T1000 (cell line): ENCODE results near the gene SYNE3.

ENCODE experiments used
- DNase-seq: peaks from one replicate; lab custom pipeline; 2025; ENCODE audit warnings: mixed read lengths; lab: John Stamatoyannopoulos, UW

SYNE3 gene

DNA sequence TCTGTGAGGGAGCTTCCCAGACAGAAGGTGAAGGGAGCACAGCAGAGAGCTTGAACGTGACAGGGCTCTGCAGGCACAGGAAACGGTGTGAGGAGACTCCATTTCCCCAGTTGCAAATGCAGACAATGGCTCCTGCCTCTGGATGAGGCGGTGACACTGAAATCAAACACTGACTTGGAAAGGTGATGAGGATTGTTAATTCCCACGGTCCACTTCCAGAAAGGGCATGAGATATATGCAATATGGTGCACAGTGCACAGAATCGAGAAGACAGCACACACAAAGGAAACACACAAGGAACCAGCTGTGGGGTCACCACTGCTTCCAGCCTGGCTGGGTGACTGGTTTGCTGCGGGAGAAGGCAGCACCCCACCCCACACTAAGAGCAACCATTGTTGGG, 42.0 kb downstream of the SYNE3 start:
- no peak for DNase-seq

DNA sequence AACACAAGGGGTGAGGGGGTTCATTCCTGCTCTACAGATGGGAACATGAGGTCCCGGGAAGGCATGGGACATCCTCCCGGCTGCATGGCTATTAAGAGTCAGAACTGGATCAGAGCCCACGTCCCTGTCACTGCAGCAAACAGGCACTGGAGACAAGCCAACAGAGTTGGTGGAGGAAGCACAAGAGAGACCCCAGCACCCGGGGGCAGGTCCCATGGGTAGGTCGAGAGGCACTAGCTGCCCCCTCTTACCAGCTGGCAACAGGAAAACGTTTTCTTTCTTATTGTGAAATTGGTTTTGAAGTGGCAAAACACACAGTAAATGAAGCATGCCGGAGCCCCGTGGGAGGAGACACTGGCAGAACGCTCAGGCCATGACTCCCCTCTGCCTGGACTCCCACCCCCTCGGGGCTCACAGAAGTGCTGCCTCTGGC, 43.6 kb downstream of the SYNE3 start:
- no peak for DNase-seq

DNA sequence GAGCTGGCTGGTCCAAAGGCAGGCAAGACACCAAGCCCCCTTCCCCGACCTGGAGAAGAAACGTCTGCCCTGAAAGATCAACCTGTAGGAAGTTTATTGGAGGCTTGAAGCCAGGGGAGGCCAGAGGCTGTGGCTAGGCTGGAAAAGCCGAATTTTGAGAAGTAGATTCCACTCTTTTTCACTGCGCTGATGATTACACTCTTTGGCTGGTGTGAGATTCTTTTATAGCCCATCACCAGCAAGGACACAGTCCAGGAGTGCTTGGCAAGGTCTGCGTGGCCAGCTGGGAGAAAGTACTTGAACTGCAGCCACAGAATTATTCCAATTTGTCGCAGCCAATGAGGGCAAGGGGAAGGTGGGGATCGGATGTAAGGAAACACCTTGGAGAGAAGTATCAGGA, 45.0 kb downstream of the SYNE3 start:
- no peak for DNase-seq

DNA sequence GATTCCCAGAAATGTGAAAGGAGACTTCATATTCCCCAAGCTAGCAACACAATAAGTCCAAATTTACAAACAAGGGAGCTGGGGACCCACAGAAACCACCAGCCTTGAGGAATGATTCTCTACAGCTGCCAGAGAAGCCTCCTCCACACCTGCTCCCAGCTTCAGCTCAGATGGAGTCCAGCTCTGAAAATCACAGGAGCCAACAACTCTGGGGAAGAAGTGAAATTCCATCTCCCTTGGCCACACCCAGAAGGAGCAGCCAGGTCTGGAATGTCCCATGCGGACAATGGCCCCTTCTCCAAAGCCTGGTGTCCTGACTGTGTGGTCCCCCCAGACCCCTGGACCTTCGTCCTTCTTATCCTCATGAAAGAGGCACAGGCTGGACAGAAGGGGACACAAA, 45.4 kb downstream of the SYNE3 start:
- DNase-seq, result no peak

DNA sequence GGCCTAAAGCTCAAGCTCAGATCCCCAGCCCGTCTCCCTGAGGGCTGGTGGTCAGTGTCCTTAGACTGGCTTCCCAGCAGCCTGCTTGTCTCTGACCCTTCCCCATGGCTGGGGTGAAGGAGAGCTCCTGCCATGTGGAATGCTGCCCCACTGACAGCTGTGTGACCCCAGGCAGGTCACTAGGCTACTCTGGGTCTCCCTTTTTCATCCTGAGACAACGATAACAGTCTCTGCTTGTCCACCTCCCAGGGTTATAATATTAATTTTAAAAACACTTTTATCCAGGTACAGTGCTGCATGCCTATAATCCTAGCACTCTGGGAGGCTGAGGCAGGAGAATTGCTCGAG, 47.3 kb downstream of the SYNE3 start:
- DNase-seq, result no peak

DNA sequence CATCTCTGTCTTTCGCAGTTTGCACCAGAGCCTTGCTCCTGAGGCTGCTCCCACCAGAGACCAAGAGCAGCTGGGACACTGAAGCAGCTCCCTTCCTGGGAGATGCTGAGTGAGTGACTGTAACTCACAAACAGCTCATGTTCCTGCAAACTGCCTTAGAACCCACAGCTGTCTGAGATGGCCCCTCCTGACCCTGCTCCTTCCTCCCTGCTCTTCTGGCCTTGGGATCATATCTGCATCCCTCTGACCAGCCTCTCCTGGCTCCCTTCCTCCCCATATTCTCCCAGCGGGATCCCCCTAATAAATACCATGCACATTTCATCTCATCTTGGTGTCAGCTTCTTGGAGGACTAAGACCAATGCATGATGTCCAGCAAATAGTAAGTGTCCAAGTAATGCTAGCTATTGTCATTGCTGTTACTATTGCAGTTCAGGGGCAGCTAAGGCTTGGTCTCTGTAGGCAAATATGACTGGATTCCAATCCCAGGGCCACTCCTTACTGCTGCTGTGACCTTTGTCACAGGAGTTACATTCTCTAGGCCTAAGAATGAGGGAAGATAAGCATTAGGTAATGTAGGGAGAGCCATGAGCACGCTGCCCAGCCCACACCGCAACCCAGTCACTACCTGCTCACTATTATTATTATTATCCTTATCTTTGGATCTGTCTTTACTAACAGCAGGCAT, 47.9 kb downstream of the SYNE3 start:
- DNase-seq, result no peak

DNA sequence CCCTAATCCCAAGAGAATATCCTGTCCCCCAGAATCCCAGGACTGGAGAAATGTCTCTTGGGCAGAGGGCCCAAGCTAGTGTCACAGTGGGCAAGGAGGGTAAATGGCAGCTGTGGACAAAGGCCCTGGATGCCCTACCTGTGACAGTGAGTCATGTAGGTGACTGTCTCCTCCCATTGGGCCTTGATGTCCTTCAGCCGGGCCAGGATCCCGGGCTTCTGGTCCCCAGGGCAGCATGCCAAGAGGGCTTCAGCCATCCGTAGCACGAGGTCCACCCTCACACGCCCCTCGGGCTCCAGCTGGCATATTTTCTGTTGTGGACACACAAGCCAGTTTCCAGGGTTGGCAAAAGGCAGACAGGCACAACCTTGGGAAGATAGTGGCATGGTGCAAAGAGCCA, 48.8 kb downstream of the SYNE3 start:
- no peak for DNase-seq

DNA sequence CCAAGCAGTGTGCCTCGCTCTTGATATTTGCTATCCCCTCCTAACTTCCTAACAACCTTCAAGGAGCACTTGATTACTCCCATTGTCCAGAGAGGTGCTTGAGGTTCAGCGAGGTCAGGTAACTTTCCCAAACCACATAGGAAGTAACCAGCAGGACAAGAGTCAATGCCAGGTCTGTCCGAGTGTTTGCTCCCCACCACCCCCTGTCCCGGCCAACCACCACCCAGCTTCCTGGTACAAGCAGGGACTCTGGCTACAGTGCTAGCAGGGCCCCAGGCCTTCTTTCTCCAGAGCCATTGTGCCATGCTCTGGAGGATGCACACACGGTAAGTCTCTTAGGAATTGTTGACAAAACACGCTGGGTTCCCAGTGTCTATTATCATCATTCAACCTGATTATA, 49.2 kb downstream of the SYNE3 start:
- no peak for DNase-seq
